NCI-H460 (cell line): ENCODE data around the gene KRTAP9-7. TPM values are rescaled to one million over a fixed set of nuclear protein-coding genes. Genes with fewer than 3 reads are reported as not detected.
A peak's percentile ranks its signal among the peaks of the same experiment; 100 is the strongest.

Experiments used
- DNase-seq: peaks from one replicate; pipeline ENCODE4 v3.0.0-alpha.2; 2016; ENCODE audit warnings: low read depth; ENCODE audit errors: extremely low read depth
- small RNA-seq, 2 experiments: library from RNA; depleted of rRNA; stranded (forward); fragments of <200 nt; gene quantifications; one replicate each; pipeline ENCODE3, GENCODE V24; 2014
- total RNA-seq: library from RNA; depleted of rRNA; stranded (reverse); fragments of >200 nt; shearing (Covaris generic); gene quantifications from 2 replicates; pipeline ENCODE4 v1.2.3, GENCODE V29; 2014; rRNA removed

KRTAP9-7 gene
- total RNA-seq, 1 experiment from 2014 or later: not detected

GRCh38 chr17:41318231-41318630, 42.7 kb downstream of the KRTAP9-7 start:
- DNase-seq: no peak

- DNase-seq: peak; percentile 30
Observed at GRCh38 chr17:41322094-41322902, 46.8 kb downstream of the KRTAP9-7 start.

GRCh38 chr17:41322903-41323895, 47.7 kb downstream of the KRTAP9-7 start:
- no peak for DNase-seq

- DNase-seq: no peak
Observed at GRCh38 chr17:41324180-41325075, 48.9 kb downstream of the KRTAP9-7 start.

GRCh38 chr17:41325126-41325525, 49.6 kb downstream of the KRTAP9-7 start:
- DNase-seq: no peak

- DNase-seq: no peak
Observed at GRCh38 chr17:41325611-41326010, 50.1 kb downstream of the KRTAP9-7 start.

Small RNA genes within 50 kb of the gene (small RNA-seq; reads per million reads assigned to genes)
- 0 reads per million in 2 experiments for gene KRTAP9-10P

Other genes starting within 250 kb of the KRTAP9-7 start
- gene KRTAP1-5, start 248.5 kb upstream of the KRTAP9-7 start, total RNA-seq: not detected in 2 replicates
- not detected in 2 replicates for gene KRTAP1-4, start 245.5 kb upstream of the KRTAP9-7 start, total RNA-seq
- gene KRTAP1-3, start 240.8 kb upstream of the KRTAP9-7 start, total RNA-seq: not detected in 2 replicates
- gene KRTAP1-1, start 234.2 kb upstream of the KRTAP9-7 start, total RNA-seq: not detected in 2 replicates
- not detected in 2 replicates for gene KRTAP2-1, start 228.4 kb upstream of the KRTAP9-7 start, total RNA-seq
- not detected in 2 replicates for gene KRTAP2-2, start 220.5 kb upstream of the KRTAP9-7 start, total RNA-seq
- not detected in 2 replicates for gene KRTAP2-3, start 215.6 kb upstream of the KRTAP9-7 start, total RNA-seq
- not detected in 2 replicates for gene KRTAP2-4, start 209.8 kb upstream of the KRTAP9-7 start, total RNA-seq
- not detected in 2 replicates for gene KRTAP4-7, start 191.5 kb upstream of the KRTAP9-7 start, total RNA-seq
- not detected in 2 replicates for gene KRTAP4-8, start 177.6 kb upstream of the KRTAP9-7 start, total RNA-seq
- gene KRTAP4-16, start 173.5 kb upstream of the KRTAP9-7 start, total RNA-seq: not detected in 2 replicates
- gene KRTAP4-9, start 170.3 kb upstream of the KRTAP9-7 start, total RNA-seq: not detected in 2 replicates
- gene KRTAP4-11, start 157.3 kb upstream of the KRTAP9-7 start, total RNA-seq: not detected in 2 replicates
- not detected in 2 replicates for gene KRTAP4-12, start 151.5 kb upstream of the KRTAP9-7 start, total RNA-seq
- not detected in 2 replicates for gene KRTAP4-6, start 135.2 kb upstream of the KRTAP9-7 start, total RNA-seq
- gene KRTAP4-5, start 125.9 kb upstream of the KRTAP9-7 start, total RNA-seq: not detected in 2 replicates
- gene KRTAP4-4, start 115.0 kb upstream of the KRTAP9-7 start, total RNA-seq: not detected in 2 replicates
- gene KRTAP4-3, start 107.5 kb upstream of the KRTAP9-7 start, total RNA-seq: not detected in 2 replicates
- gene KRTAP4-2, start 97.5 kb upstream of the KRTAP9-7 start, total RNA-seq: not detected in 2 replicates
- 0.17 TPM in 1 of 2 replicates, not detected in the other for gene KRTAP4-1, start 90.8 kb upstream of the KRTAP9-7 start, total RNA-seq
- not detected in 2 replicates for gene KRTAP9-1, start 85.8 kb upstream of the KRTAP9-7 start, total RNA-seq
- gene KRTAP9-2, start 49.0 kb upstream of the KRTAP9-7 start, total RNA-seq: not detected in 2 replicates
- gene KRTAP9-3, start 43.2 kb upstream of the KRTAP9-7 start, total RNA-seq: not detected in 2 replicates
- not detected in 2 replicates for gene KRTAP9-8, start 37.7 kb upstream of the KRTAP9-7 start, total RNA-seq
- not detected in 2 replicates for gene KRTAP9-4, start 26.0 kb upstream of the KRTAP9-7 start, total RNA-seq
- gene KRTAP9-9, start 20.3 kb upstream of the KRTAP9-7 start, total RNA-seq: not detected in 2 replicates
- not detected in 2 replicates for gene KRTAP9-6, start 10.3 kb upstream of the KRTAP9-7 start, total RNA-seq
- gene KRTAP29-1, start 27.2 kb downstream of the KRTAP9-7 start, total RNA-seq: not detected in 2 replicates
- gene KRTAP16-1, start 33.6 kb downstream of the KRTAP9-7 start, total RNA-seq: not detected in 2 replicates
- gene KRTAP17-1, start 40.0 kb downstream of the KRTAP9-7 start, total RNA-seq: not detected in 2 replicates
- gene KRT33A, start 75.1 kb downstream of the KRTAP9-7 start, total RNA-seq: not detected in 2 replicates
- not detected in 2 replicates for gene KRT33B, start 94.1 kb downstream of the KRTAP9-7 start, total RNA-seq
- gene KRT34, start 106.6 kb downstream of the KRTAP9-7 start, total RNA-seq: 0.10 TPM in 1 of 2 replicates, not detected in the other
- not detected in 2 replicates for gene KRT31, start 121.9 kb downstream of the KRTAP9-7 start, total RNA-seq
- not detected in 2 replicates for gene KRT37, start 148.9 kb downstream of the KRTAP9-7 start, total RNA-seq
- not detected in 2 replicates for gene KRT38, start 165.3 kb downstream of the KRTAP9-7 start, total RNA-seq
- gene KRT32, start 191.7 kb downstream of the KRTAP9-7 start, total RNA-seq: not detected in 2 replicates
- not detected in 2 replicates for gene KRT35, start 205.5 kb downstream of the KRTAP9-7 start, total RNA-seq
- gene KRT36, start 214.2 kb downstream of the KRTAP9-7 start, total RNA-seq: not detected in 2 replicates
- not detected in 2 replicates for gene KRT13, start 229.9 kb downstream of the KRTAP9-7 start, total RNA-seq
- 3.7 and 6.0 TPM in 2 replicates for gene KRT15, start 243.2 kb downstream of the KRTAP9-7 start, total RNA-seq